HG03571 (cell line): ENCODE measurements around the gene SLC12A2.
A peak's percentile ranks its signal among the peaks of the same experiment; 100 is the strongest.

Source experiments
- ATAC-seq: cut with Tn5 transposase; IDR thresholded peaks from one replicate; pipeline ENCODE4 v1.9.1; 2021; ENCODE audit not compliant: unreplicated experiment

Gene SLC12A2

GRCh38 chr5:128158342-128158741, 74.8 kb downstream of the SLC12A2 start:
- no peak for ATAC-seq

- ATAC-seq, result no peak
These were observed 80.4 kb downstream of the SLC12A2 start for GRCh38 chr5:128163991-128164390.

GRCh38 chr5:128169401-128170017, 85.9 kb downstream of the SLC12A2 start:
- no peak for ATAC-seq

- no peak for ATAC-seq
These were observed 88.5 kb downstream of the SLC12A2 start for GRCh38 chr5:128172102-128172501.

GRCh38 chr5:128174951-128175350, 91.4 kb downstream of the SLC12A2 start:
- no peak for ATAC-seq

GRCh38 chr5:128192368-128192767, 108.8 kb downstream of the SLC12A2 start:
- ATAC-seq, result no peak

- no peak for ATAC-seq
These were observed 110.3 kb downstream of the SLC12A2 start for GRCh38 chr5:128193665-128194390.

GRCh38 chr5:128195316-128195715, 111.8 kb downstream of the SLC12A2 start:
- no peak for ATAC-seq

- no peak for ATAC-seq
These were observed 112.5 kb downstream of the SLC12A2 start for GRCh38 chr5:128196080-128196479.

GRCh38 chr5:128196791-128197190, 113.2 kb downstream of the SLC12A2 start:
- no peak for ATAC-seq

GRCh38 chr5:128197896-128198522, 114.4 kb downstream of the SLC12A2 start:
- no peak for ATAC-seq

- no peak for ATAC-seq
These were observed 115.5 kb downstream of the SLC12A2 start for GRCh38 chr5:128199104-128199503.

- ATAC-seq, result no peak
These were observed 116.0 kb downstream of the SLC12A2 start for GRCh38 chr5:128199611-128200010.

- peak; percentile 93 for ATAC-seq
These were observed 117.7 kb downstream of the SLC12A2 start for GRCh38 chr5:128201065-128201926.

- no peak for ATAC-seq
These were observed 118.8 kb downstream of the SLC12A2 start for GRCh38 chr5:128202320-128202719.

- ATAC-seq, result no peak
These were observed 124.9 kb downstream of the SLC12A2 start for GRCh38 chr5:128208436-128208835.

- ATAC-seq, result no peak
These were observed 128.7 kb downstream of the SLC12A2 start for GRCh38 chr5:128212191-128212806.

- no peak for ATAC-seq
These were observed 129.8 kb downstream of the SLC12A2 start for GRCh38 chr5:128213340-128213739.

GRCh38 chr5:128213833-128214232, 130.3 kb downstream of the SLC12A2 start:
- ATAC-seq, result no peak

GRCh38 chr5:128216285-128216684, 132.7 kb downstream of the SLC12A2 start:
- no peak for ATAC-seq
